ENCODE data around the gene LRRTM4.

DNA sequence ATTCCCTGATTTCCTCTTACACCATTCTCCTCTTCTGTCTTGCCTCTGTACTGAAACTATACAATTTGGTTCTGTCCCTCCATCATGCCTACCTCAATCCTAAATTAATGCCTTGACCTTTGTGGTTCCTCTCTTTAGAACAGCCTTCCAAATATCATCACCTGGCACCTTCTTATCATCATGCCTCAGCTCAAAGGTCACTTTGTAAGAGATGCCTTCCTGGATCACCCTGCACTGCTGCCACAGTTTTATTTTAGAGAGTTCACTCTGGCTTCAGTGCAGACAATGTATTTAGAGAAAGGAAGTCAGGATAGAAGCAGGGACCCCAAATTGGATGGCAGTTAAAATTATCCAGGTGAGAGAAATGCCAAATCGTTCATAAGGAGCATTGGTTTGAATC is 64.5 kb downstream of the LRRTM4 start:
- TF ChIP-seq SMAD4 (CRISPR knock-in tag; IDR thresholded peaks at IDR 0.05), result no peak
- TF ChIP-seq, protein P1, sequence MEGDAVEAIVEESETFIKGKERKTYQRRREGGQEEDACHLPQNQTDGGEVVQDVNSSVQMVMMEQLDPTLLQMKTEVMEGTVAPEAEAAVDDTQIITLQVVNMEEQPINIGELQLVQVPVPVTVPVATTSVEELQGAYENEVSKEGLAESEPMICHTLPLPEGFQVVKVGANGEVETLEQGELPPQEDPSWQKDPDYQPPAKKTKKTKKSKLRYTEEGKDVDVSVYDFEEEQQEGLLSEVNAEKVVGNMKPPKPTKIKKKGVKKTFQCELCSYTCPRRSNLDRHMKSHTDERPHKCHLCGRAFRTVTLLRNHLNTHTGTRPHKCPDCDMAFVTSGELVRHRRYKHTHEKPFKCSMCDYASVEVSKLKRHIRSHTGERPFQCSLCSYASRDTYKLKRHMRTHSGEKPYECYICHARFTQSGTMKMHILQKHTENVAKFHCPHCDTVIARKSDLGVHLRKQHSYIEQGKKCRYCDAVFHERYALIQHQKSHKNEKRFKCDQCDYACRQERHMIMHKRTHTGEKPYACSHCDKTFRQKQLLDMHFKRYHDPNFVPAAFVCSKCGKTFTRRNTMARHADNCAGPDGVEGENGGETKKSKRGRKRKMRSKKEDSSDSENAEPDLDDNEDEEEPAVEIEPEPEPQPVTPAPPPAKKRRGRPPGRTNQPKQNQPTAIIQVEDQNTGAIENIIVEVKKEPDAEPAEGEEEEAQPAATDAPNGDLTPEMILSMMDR (IDR thresholded peaks at IDR 0.05), result no peak
- TF ChIP-seq SMAD3 (CRISPR knock-in tag; IDR thresholded peaks at IDR 0.05; ENCODE audit: borderline replicate concordance), result no peak
- TF ChIP-seq FOXJ3 (CRISPR knock-in tag; IDR thresholded peaks at IDR 0.05; ENCODE audit: borderline replicate concordance), result no peak
- TF ChIP-seq, protein P2, sequence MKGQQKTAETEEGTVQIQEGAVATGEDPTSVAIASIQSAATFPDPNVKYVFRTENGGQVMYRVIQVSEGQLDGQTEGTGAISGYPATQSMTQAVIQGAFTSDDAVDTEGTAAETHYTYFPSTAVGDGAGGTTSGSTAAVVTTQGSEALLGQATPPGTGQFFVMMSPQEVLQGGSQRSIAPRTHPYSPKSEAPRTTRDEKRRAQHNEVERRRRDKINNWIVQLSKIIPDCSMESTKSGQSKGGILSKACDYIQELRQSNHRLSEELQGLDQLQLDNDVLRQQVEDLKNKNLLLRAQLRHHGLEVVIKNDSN (CRISPR knock-in tag; IDR thresholded peaks at IDR 0.05), result no peak
- TF ChIP-seq ZNF121 (CRISPR knock-in tag; IDR thresholded peaks at IDR 0.05), result no peak

Data from WTC11 (cell line).